Measurements from ENCODE around the gene HSD17B11.

- TF ChIP-seq CTCF (IDR thresholded peaks at IDR 0.05; ENCODE audit: poor library complexity) (no peak), EZH2 (IDR thresholded peaks at IDR 0.05; ENCODE audit: borderline replicate concordance) (no peak), EZH2phosphoT487 (IDR thresholded peaks at IDR 0.05; ENCODE audit: low read depth, severe bottlenecking, unreplicated experiment) (no peak)
Observed at GRCh38 chr4:87326460-87326859, 64.5 kb downstream of the HSD17B11 start.

All from hepatocyte (in vitro differentiated cells).